Tongue (tissue), 2 donors: ENCODE results near the gene RIN2. TPM values are rescaled to one million over a fixed set of nuclear protein-coding genes. Genes with fewer than 3 reads are reported as not detected.
A peak's percentile ranks its signal among the peaks of the same experiment; 100 is the strongest.
"Not testable (repeated sequence)": the region's sequence is repeated elsewhere in the genome, so short reads cannot be mapped to it uniquely, and the experiment has no call there.

Experiments used
- DNase-seq: peaks from one replicate; pipeline ENCODE4 v3.0.0-alpha.2; 2015
- total RNA-seq: library from RNA; depleted of rRNA; stranded (reverse); fragments of >200 nt; gene quantifications from one replicate; pipeline ENCODE4 v1.2.3, GENCODE V29; 2014

Gene RIN2
- total RNA-seq, 1 donor from 2014 or later = 37.3 TPM

- DNase-seq = no peak
Measured at GRCh38 chr20:19789446-19789845, 31.4 kb downstream of the RIN2 start.

GRCh38 chr20:19791887-19792286, 33.8 kb downstream of the RIN2 start:
- DNase-seq = no peak

- no peak for DNase-seq
Measured at GRCh38 chr20:19793716-19794115, 35.7 kb downstream of the RIN2 start.

- DNase-seq = no peak
Measured at GRCh38 chr20:19794941-19795340, 36.9 kb downstream of the RIN2 start.

DNA sequence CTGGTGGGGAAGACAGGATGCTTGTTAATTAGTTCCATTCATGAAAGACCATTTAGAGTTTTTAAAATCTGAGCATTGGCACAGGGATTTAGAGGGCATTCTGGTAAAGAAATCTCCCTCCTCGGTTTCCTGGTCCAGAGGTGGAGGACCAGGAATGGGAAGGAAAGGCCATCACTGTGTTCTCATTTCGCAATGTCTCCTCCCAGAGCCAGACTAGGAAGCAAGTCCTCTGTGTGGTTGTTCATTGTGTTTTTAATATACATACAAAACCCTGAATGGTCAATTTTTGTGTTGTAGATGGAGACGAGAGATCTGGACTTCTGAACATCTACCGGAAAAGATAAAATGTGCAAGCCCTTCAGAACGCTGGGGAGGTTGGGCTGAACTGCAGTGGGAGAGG, 41.3 kb downstream of the RIN2 start:
- no peak for DNase-seq

DNA sequence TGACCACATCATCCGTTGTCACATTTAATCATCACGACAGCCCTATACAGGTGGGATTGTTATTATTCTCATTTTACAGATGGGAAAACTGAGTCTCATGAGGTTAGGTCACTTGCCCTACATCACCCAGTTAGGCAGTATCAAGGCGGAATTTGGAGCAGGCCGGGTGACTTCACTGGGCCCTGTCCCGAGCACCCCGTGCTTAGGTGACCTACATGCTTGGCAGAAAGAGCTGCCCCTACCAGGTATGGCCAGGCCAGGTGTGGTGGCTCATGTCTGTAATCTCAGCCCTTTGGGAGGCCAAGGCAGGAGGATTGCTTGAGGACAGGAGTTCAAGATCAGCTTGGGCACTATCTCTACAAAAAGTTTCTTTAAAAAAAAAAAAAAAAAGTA, 44.0 kb downstream of the RIN2 start:
- DNase-seq = no peak

DNA sequence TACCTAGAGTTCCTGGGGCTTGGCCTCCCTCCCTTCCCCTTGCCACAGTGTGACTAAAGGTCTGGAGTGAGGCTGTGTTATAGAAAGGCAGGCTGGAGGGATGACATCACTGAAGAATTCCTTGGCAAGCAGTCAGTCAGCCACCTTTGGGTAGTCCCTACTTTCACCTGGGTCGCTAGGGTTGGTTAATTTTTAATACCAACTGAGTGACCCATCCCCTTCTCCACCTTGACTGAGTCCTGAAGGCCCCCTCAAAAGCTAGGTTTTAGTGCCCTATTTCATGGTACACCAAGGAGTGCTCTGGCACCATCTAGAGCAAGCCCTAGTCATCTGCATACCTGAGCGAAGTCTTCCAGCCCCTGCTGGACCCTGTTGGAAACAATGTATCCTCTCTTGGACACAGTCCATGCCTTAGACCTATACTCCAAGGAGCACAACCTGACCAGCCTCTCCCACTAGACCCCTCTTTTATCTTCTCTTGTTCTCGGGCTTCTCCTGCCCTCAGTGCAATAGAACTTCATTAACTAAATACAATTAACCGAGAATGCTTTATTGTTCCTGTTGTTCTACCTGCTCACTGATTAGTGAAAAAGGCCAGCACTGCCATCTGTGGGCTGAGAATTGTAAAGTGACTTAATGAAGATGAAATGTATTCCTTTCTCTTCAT, 44.6 kb downstream of the RIN2 start:
- no peak for DNase-seq

DNA sequence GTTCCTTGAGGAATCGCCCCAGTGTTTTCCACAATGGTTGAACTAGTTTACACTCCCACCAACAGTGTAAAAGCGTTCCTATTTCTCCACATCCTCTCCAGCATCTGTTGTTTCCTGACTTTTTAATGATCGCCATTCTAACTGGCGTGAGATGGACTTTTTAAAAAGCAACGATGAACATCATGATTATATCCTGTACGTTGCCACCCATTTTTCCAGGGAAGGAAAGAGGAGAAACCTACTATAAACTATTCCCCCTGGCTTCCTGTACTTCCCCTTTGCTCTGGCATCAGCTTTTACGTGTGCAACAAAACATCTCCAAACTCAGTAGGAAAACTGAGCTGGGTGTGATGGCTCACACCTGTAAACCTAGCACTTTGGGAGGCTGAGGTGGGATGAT, 48.2 kb downstream of the RIN2 start:
- not testable (repeated sequence) for DNase-seq

DNA sequence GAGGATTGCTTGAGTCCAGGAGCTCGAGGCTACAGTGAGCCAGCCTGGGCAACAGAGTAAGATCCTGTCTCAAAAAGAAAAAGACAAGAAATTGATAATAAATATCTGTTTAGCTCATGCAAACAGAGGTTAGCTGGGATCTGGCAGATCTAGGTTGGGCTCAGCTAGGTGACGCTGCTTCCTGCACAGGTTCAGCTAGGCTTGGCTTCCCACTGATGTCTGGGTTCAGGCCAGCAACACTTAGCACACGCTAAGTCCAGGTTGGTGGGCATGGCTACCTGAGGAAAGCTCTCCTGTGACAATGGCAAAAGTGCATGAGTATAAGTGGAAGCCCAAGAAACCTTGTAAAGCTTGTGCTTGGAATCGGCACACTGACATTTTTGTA, 48.7 kb downstream of the RIN2 start:
- DNase-seq = no peak

- DNase-seq = peak; percentile 87
Measured at GRCh38 chr20:19807191-19807945, 49.3 kb downstream of the RIN2 start.
